WTC11 (cell line): ENCODE measurements around the gene EXOC4.

ENCODE experiments used
- TF ChIP-seq, protein P1 (sequence below): fragments of 200-600 bp; IDR thresholded peaks from 2 replicates; pipeline ENCODE4 v1.8.0; 2022; ENCODE audit warnings: antibody characterized with exemption
- TF ChIP-seq, protein P2 (sequence below): sonication (generic); formaldehyde crosslinking; IDR thresholded peaks from 2 replicates; pipeline ENCODE4 v1.8.1; 2023; ENCODE audit warnings: mild to moderate bottlenecking, missing genetic modification reagents, moderate library complexity

DNA sequence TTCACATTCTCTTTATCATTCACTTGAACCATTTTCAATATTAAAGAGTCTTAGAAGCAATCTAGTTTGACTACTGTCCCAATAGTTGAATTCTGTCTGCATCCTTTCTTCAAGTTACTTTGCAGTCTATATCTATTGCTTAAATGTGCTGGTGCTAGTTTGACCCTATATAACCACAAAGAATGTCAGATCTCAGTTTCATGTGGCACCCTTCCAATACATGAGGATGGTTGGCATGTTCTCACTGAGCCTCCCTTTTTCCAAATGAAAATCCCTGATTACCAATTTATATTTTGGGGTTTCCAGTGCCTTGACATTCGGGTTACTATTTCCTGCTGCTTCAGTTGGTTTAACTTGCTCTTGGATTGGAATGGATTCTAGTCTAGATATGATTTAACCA, 292.7 kb downstream of the EXOC4 start:
- TF ChIP-seq, protein P1, sequence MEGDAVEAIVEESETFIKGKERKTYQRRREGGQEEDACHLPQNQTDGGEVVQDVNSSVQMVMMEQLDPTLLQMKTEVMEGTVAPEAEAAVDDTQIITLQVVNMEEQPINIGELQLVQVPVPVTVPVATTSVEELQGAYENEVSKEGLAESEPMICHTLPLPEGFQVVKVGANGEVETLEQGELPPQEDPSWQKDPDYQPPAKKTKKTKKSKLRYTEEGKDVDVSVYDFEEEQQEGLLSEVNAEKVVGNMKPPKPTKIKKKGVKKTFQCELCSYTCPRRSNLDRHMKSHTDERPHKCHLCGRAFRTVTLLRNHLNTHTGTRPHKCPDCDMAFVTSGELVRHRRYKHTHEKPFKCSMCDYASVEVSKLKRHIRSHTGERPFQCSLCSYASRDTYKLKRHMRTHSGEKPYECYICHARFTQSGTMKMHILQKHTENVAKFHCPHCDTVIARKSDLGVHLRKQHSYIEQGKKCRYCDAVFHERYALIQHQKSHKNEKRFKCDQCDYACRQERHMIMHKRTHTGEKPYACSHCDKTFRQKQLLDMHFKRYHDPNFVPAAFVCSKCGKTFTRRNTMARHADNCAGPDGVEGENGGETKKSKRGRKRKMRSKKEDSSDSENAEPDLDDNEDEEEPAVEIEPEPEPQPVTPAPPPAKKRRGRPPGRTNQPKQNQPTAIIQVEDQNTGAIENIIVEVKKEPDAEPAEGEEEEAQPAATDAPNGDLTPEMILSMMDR = no peak
- TF ChIP-seq, protein P2, sequence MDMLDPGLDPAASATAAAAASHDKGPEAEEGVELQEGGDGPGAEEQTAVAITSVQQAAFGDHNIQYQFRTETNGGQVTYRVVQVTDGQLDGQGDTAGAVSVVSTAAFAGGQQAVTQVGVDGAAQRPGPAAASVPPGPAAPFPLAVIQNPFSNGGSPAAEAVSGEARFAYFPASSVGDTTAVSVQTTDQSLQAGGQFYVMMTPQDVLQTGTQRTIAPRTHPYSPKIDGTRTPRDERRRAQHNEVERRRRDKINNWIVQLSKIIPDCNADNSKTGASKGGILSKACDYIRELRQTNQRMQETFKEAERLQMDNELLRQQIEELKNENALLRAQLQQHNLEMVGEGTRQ (CRISPR knock-in tag) = no peak
